ENCODE results near the gene TIMM17A.
"Not testable (repeated sequence)": the region's sequence is repeated elsewhere in the genome, so short reads cannot be mapped to it uniquely, and the experiment has no call there.

The TIMM17A gene

DNA sequence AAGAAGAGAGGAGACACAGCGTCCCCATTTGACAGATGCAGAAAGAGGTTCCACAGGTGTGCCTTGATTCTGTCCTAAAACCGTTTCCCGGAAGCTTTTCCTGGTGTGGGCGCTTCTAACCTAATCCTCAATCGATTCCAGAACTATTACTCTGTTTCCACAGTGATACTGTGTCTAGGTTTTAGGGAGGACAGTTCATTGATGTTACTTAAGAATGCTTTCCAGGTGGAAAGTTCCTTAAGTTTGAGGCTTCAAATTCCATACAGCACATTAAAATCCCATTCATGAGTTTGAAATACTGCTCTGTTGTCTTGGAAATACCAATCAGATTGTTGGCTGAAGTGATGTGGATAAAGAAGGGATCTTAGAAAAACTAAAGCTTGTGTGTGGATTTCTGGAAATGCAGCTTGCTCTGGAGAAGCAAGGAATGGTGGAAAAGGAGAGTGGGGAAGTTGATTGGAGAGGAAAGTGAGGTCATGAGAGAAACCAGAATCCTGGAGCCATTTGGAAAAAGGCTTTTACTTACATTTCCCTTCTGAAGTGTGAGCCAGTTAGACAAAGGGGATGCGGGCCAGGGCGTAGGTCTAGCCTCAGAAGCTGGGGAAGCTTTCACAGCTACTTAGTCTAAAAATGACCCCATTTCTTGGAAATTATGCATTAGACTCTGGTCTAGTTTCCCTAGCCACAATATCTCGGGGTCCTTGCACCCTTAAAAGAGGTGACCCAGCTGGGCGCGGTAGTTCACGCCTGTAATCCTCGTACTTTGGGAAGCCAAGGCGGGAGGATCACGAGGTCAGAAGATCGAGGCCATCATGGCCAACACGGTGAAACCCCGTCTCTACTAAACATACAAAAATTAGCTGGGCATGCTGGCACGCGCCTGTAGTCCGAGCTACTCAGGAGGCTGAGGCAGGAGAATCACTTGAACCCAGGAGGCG is 61.8 kb downstream of the TIMM17A start:
- DNase-seq: no peak

DNA sequence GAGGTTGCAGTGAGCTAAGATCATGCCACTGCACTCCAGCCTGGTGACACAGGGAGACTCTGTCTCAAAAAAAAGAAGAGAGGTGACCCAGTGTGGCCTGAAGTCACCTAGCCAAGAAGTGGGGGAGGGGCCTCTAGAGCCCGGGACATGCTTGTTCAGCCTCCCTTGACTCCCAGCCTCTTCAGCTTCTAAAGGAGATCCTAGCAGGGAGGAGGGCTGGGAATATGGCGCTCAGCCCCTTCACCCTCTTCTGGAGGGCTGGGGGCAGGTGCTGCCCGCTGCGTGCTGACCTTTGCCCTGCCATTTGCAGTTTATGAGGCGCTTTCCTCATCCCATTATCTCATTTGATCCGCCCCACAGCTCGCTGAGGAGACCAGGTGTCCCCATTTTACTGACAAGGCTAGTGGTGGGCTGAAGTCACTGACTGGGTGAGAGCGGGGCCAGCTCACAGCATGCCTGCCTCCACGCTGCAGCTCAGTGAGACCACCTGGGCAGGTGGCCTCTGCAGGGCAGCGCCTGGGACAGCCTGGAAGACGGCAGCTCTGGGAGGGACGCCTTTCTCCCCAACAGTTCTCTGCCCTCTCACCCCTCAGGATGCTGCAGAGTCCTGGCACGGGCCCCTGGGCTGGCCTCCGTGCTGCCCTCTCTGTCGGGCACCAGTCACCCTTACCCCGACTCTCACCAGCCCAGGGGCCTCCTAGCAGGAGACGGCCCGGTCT is 62.6 kb downstream of the TIMM17A start:
- no peak for DNase-seq

DNA sequence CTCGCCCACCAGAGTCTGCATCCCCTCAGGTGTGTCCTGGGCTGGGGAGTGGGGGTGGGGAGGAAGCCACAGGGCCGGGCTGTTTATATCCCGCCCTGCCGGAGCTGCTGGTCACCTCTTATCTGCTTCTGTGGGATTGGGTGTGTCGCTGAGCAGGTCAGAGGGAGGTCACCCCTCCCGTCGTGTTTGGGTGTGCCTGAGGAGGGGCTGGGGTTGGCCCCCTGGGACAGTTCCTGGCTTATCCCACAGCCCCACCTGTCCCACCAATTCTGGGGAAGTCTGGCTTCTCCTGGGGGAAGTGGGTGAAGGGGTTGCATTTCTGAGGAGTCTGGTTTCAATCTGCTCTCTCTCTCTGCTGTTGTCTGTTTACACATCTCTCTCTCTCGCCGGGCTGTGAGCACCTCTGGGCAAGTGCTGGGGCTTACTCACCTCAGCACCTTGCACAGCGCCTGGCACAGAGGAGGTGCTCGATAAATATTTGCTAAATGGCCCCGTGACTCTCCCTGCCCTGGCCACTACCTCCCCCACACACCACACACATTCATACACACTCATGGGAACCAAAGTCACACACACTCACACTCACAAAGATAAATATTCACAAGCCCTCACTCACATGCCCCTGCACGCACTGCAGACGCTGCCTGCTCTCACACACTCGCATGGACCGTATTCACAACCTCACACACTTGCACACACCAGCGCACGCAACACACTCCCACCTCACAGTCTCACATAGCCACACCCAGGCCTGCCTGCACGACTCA is 63.3 kb downstream of the TIMM17A start:
- no peak for DNase-seq

DNA sequence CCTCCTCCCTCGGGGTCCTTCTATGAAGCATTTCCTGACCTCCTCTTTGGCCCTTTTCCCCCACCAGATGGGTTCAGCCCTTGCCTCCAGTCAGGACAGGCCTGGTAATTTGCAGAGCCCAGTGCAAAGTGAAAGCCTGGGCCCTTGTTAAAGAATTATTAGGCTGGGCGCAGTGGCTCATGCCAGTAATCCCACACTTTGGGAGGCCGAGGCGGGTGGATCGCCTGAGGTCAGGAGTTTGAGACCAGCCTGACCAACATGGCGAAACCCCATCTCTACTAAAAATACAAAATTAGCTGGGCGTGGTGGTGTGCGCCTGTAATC is 63.9 kb downstream of the TIMM17A start:
- not testable (repeated sequence) for DNase-seq

Measured in inflammatory macrophage treated with lipopolysaccharide for 4 hours (primary cell).